T-helper 17 cell (primary cell): ENCODE data around the gene KHDRBS2. TPM values are rescaled to one million over a fixed set of nuclear protein-coding genes. Genes with fewer than 3 reads are reported as not detected.

Experiments
- ATAC-seq: fragments of 150-1000 bp; cut with Tn5 transposase; 2 replicates; pipeline ENCODE4 v1.10.0; 2021; ENCODE audit warnings: mild to moderate bottlenecking, moderate library complexity
- DNase-seq, 3 donors: peaks; one replicate each; pipeline versions ENCODE4 v3.0.0 to v3.0.0-alpha.2; 2020 to 2021
- H3K9me3 ChIP-seq: one replicate; pipeline ENCODE4 v1.7.0; 2013; ENCODE audit warnings: low read length, mild to moderate bottlenecking; ENCODE audit not compliant: control insufficient read depth, poor library complexity, severe bottlenecking
- H3K27ac Mint-ChIP-seq: one replicate; pipeline ENCODE4 v1.8.0; 2022; ENCODE audit warnings: mild to moderate bottlenecking, moderate library complexity, mixed read lengths
- H3K27me3 Mint-ChIP-seq: one replicate; pipeline ENCODE4 v1.8.0; 2022; ENCODE audit warnings: mixed read lengths
- H3K36me3 Mint-ChIP-seq: one replicate; pipeline ENCODE4 v1.8.0; 2022; ENCODE audit warnings: low read depth, mixed read lengths
- H3K4me1 Mint-ChIP-seq: one replicate; pipeline ENCODE4 v1.8.0; 2022; ENCODE audit warnings: mild to moderate bottlenecking, mixed read lengths
- H3K4me3 Mint-ChIP-seq: one replicate; pipeline ENCODE4 v1.8.0; 2022; ENCODE audit warnings: mild to moderate bottlenecking, moderate library complexity, mixed read lengths
- total RNA-seq, 4 donors: library from RNA in 2 of 4; stranded (reverse) in 2 of 4; gene quantifications; one replicate each; pipeline ENCODE4 v1.2.3 and lab custom pipeline; 2022 to 2026

Gene KHDRBS2
- total RNA-seq, 2 donors from 2014 or later: 0.50 TPM; not detected in 1

DNA sequence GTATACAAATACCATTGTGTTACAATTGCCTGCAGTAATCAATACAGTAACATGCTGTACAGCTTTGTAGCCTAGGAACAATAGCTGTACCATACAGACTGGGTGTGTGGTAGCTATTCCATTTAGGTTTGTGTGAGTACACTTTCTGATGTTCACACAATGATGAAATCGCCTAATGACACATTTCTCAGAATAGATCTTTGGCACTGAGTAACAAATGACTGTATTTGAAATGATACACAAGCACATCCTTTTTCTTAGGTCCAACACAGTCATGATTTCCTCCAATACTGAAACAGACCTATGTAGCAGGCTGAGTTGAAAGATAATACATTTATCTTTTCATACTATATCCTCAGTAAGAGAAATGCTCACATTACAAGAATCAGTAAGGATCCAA is 13.9 kb downstream of the KHDRBS2 start:
- no peaks in the 10 kb centered on the region for H3K27me3 Mint-ChIP-seq
- no peak for ATAC-seq
- no peaks in the 10 kb centered on the region for H3K4me1 Mint-ChIP-seq

DNA sequence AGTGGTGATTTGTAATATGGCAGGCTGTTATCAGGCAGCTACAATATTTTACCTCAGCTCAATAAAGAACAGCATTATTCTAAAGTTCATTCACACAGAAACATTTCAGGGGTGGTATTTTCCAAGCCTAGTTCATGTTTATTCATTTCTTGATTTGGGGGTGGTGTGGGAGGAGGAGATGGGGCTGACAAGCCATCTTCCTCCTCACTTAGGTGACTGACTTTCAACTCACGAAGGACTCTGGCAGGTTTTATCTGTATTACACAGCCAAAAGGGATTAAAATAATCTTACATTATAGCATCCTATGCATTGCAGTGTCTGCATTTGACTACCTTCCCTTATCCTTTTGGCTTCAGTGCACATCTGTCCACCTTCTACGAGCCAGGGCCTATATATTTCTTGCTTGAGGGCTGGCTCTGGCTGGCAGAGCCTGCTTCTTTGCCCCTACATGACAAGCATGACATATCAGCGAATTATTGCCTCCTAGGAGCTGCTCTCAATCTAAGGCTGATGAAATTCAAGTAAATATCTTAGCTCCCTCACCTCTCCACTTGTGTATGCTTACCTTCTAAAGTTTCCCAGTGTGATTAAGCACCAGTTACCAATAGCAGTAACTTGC is 20.0 kb downstream of the KHDRBS2 start:
- Mint-ChIP-seq H3K27me3 (no peaks in the 10 kb centered on the region), H3K4me1 (no peaks in the 10 kb centered on the region), H3K36me3 (no peaks in the 10 kb centered on the region), H3K4me3 (no peak overlapping the region), H3K27ac (no peak overlapping the region)
- ATAC-seq (no peak), DNase-seq (no peak)
- H3K9me3 ChIP-seq: no peaks in the 10 kb centered on the region

More for the DNA sequence above, 13.9 kb downstream of the KHDRBS2 start:
- no peak for DNase-seq
- H3K9me3 ChIP-seq: no peaks in the 10 kb centered on the region
- Mint-ChIP-seq H3K4me3 (no peak overlapping the region), H3K36me3 (no peaks in the 10 kb centered on the region), H3K27ac (no peak overlapping the region)

DNA sequence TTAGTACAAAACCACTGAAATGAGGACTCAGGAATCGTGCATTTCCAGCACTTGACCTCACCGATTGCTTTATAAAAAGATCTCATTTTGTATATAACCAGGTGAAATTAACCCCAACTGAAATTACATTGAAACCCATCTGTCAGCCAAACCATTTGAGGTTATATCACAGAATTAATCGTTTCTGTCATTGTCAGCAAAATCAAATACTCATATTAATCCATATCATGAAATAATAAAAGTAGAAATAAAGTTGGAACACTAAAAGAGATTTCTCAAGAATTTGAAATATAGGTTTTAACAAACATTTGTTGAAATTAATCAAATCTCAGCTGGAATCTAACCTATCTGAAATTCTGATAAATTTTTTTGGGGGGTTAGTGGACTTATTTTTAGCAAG is 23.7 kb downstream of the KHDRBS2 start:
- Mint-ChIP-seq H3K27ac (no peak overlapping the region), H3K4me1 (no peaks in the 10 kb centered on the region), H3K36me3 (no peaks in the 10 kb centered on the region), H3K27me3 (no peaks in the 10 kb centered on the region), H3K4me3 (no peak overlapping the region)
- DNase-seq (no peak), ATAC-seq (no peak)
- no peaks in the 10 kb centered on the region for H3K9me3 ChIP-seq

DNA sequence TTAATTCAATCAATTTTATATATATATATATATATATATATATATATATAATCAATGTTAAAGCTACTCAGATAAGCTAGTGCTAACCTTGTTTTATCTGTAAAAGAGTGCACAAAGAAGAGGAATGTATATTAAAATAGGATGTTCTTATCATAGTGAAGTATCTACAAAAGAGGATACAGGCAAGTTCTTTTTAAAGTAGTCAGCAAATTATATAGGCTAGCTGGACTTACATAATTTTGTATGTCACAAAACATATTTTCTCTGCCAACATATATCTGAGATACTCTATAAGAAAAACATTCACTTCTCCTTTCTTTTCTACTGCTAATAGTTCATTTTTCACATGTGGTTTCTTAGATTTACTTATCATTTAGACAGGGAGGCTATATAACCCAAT is 39.9 kb downstream of the KHDRBS2 start:
- DNase-seq: no peak
- Mint-ChIP-seq H3K36me3 (no peaks in the 10 kb centered on the region), H3K4me3 (no peak overlapping the region), H3K27me3 (no peaks in the 10 kb centered on the region), H3K4me1 (no peaks in the 10 kb centered on the region), H3K27ac (no peak overlapping the region)
- no peak for ATAC-seq
- H3K9me3 ChIP-seq: no peaks in the 10 kb centered on the region

DNA sequence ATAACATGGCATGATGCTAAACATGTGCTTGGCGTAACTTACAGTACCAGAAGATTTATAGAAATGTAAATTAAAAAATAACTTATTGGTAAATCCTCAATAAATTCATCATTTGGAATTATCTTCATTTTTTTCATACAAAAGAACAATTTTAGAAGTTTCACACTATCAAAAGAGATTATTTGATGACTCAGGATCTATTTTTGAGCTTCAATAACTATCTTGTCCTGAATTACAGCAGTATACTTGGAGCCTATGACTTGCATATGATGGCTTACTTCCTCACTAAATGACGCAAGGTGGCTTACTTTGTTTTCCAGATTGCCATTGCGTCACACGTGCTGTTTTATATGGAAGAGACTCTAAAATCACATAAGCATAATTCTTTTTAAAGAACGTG is 49.2 kb downstream of the KHDRBS2 start:
- no peak for ATAC-seq
- H3K4me3 Mint-ChIP-seq: no peak overlapping the region
- H3K27ac Mint-ChIP-seq: no peak overlapping the region
- H3K27me3 Mint-ChIP-seq: no peaks in the 10 kb centered on the region
- no peaks in the 10 kb centered on the region for H3K4me1 Mint-ChIP-seq
- no peaks in the 10 kb centered on the region for H3K36me3 Mint-ChIP-seq
- no peaks in the 10 kb centered on the region for H3K9me3 ChIP-seq
- no peak for DNase-seq

DNA sequence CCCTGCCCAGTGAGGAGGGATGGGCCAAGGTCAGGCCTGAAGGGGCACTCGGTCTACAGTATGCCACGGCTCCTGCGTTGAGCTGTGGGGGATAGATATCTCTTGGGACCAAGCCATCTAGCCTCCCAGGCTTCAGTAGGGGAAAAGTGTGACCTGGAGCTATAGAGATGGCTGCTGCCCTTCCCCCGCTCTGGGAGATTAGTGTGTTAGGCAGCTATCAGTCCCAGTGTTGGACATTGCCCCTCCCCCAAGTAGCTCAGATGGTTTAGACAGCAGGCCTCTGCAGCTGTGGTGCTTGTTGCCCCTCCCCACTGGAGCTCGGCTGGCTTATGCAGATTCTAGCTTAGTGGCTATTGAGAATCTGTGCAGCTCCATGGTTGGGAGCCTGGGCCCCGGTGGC is 56.8 kb downstream of the KHDRBS2 start:
- Mint-ChIP-seq H3K27me3 (no peaks in the 10 kb centered on the region), H3K36me3 (no peaks in the 10 kb centered on the region), H3K27ac (no peak overlapping the region), H3K4me1 (no peaks in the 10 kb centered on the region), H3K4me3 (no peak overlapping the region)
- H3K9me3 ChIP-seq: peaks cover 4% of the 10 kb centered on the region
- ATAC-seq (no peak), DNase-seq (no peak)

DNA sequence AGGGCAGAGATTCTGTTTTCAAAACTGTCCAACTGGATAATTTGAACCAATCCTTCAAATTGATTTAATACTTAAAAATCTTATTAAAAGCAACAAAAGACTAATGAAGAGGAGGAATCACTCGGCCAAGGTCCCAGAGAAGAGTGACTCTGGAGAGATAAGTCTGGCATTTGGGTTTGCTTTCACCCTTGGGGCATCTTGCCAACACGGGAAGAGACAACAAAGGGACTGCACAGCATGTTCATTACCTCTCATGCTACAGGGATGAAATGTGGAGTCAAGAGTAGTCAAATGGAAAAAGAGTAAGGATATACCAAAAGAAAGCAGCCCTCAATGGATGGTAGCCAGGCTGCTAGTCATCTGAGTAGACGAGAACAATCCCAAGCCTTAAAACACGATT is 68.2 kb downstream of the KHDRBS2 start:
- H3K4me3 Mint-ChIP-seq: no peak overlapping the region
- H3K36me3 Mint-ChIP-seq: no peaks in the 10 kb centered on the region
- no peak for DNase-seq
- no peak for ATAC-seq
- no peak overlapping the region for H3K27ac Mint-ChIP-seq
- H3K27me3 Mint-ChIP-seq: no peaks in the 10 kb centered on the region
- no peaks in the 10 kb centered on the region for H3K4me1 Mint-ChIP-seq
- no peaks in the 10 kb centered on the region for H3K9me3 ChIP-seq

DNA sequence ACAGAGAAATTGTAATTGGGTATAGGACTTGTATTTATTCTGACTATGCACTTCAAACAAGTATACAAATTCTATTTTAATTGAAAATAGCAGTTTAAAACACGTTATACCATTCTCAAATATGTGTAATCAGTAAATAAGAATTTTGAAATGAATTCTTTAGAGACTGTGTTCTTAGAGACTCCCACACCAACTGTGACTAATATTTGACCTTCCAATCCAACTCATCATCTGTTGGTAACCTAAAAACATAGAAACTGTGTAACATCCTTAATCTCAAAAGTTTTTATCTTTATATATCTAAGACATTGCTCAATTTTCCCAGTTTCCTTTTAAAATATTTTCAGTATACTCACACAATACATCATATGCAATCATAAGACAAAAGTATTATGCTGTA is 83.9 kb downstream of the KHDRBS2 start:
- no peak for DNase-seq
- no peak overlapping the region for H3K4me3 Mint-ChIP-seq
- H3K36me3 Mint-ChIP-seq: no peaks in the 10 kb centered on the region
- no peak overlapping the region for H3K27ac Mint-ChIP-seq
- H3K4me1 Mint-ChIP-seq: no peaks in the 10 kb centered on the region
- no peaks in the 10 kb centered on the region for H3K27me3 Mint-ChIP-seq
- H3K9me3 ChIP-seq: no peaks in the 10 kb centered on the region
- no peak for ATAC-seq

DNA sequence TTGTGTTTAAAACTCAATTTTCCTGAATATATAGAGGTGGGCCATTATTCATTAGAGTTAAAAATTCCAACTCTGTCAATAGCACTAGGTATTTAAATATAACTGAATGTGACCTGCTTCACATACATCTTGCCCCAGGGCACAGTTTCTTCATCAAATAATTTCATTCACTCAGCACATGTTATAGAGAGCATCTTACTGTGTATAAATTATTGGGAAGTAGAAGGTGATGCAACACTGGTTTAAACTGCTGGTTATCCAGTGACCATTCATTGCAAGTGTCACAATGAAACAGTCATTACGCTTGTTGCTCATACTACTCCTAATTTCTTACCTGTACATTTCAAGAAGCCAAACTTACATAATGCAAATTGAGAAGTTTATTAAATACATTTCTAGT is 93.4 kb downstream of the KHDRBS2 start:
- Mint-ChIP-seq H3K36me3 (no peaks in the 10 kb centered on the region), H3K27ac (no peak overlapping the region), H3K4me3 (no peak overlapping the region), H3K4me1 (no peaks in the 10 kb centered on the region), H3K27me3 (no peaks in the 10 kb centered on the region)
- H3K9me3 ChIP-seq: no peaks in the 10 kb centered on the region
- ATAC-seq (no peak), DNase-seq (no peak)

DNA sequence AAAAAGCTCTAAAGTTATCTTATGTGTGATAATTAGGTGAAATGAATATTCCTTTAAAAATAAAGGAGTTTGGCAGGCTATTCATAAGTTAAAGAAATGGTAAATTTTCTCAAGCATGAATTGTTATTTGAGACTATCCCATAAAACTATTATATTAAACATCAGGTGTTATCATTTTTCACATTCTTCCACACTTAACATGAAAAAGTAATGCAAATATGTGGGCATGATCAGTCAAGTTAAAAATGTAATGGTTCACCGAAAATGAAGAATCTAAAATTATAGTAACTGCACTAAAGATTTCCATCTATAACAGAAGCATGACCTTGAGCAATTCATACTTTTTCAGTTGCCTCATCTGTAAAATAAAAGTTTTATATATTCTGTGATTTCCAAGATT is 110.8 kb downstream of the KHDRBS2 start:
- ATAC-seq (no peak), DNase-seq (no peak)
- Mint-ChIP-seq H3K4me1 (no peaks in the 10 kb centered on the region), H3K4me3 (no peak overlapping the region), H3K36me3 (no peaks in the 10 kb centered on the region), H3K27me3 (no peaks in the 10 kb centered on the region), H3K27ac (no peak overlapping the region)
- no peaks in the 10 kb centered on the region for H3K9me3 ChIP-seq

DNA sequence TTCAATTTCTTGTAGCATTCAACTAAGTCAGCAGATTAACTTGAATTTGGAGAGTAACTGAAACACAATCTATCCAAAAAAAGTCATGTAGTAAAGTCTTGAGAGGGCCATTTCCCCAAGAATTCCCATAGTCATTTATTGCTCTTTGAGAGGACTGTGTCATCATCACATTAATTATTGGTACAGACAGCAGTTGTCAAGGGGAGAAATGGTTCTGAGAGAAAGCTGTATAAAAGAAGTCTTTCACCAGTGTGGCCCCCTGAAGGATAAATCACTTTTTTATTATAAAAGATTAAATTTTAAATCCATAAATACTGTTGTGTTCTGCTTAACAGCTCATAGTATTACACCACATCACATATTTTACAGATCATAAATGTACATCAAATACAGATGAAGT is 111.5 kb downstream of the KHDRBS2 start:
- no peaks in the 10 kb centered on the region for H3K9me3 ChIP-seq
- ATAC-seq (no peak), DNase-seq (no peak)
- no peaks in the 10 kb centered on the region for H3K27me3 Mint-ChIP-seq
- H3K4me3 Mint-ChIP-seq: no peak overlapping the region
- no peaks in the 10 kb centered on the region for H3K36me3 Mint-ChIP-seq
- H3K4me1 Mint-ChIP-seq: no peaks in the 10 kb centered on the region
- no peak overlapping the region for H3K27ac Mint-ChIP-seq

DNA sequence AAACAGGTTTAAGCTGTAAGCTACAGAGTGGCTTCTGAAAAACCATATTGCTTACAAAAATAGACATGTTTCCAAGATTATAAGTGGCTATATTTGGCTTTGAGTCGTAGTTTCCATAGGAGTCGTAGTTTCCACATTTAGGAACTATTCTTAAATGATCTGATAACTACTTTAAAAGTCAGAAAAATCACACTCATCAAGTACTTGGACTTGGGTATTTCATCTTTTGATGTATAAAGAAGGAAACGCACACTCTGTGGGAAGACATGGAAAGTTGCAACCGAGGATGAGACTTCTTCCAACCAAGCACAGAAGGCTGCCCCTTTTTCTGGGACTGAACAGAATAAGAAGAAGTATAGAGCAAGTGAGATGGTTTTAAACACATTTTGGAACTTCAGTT is 118.3 kb downstream of the KHDRBS2 start:
- no peak overlapping the region for H3K27ac Mint-ChIP-seq
- no peak overlapping the region for H3K4me3 Mint-ChIP-seq
- H3K27me3 Mint-ChIP-seq: no peaks in the 10 kb centered on the region
- H3K36me3 Mint-ChIP-seq: no peaks in the 10 kb centered on the region
- no peak for DNase-seq
- ATAC-seq: no peak
- no peaks in the 10 kb centered on the region for H3K9me3 ChIP-seq
- no peaks in the 10 kb centered on the region for H3K4me1 Mint-ChIP-seq

DNA sequence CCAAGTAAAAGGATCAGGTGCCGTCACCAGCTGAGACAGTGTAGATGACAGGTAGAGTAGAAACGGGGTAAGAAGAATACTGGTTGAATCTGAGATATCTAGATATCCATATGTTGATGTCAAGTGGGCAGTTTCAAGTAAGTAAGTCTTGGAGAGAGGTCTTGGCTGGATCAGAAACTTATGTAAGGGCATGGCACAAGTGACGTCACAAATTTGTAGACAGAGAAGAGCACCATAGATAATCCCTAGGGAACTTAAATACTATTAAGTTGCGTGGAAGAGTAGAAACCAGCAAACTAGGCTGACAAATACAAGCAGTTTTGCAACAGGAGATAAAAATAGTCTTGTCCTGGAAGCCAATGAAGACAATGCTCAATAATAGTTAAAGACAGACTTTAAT is 123.2 kb downstream of the KHDRBS2 start:
- DNase-seq (no peak), ATAC-seq (no peak)
- H3K27me3 Mint-ChIP-seq: no peaks in the 10 kb centered on the region
- H3K4me3 Mint-ChIP-seq: no peak overlapping the region
- H3K4me1 Mint-ChIP-seq: no peaks in the 10 kb centered on the region
- H3K36me3 Mint-ChIP-seq: no peaks in the 10 kb centered on the region
- no peak overlapping the region for H3K27ac Mint-ChIP-seq
- peaks cover 2% of the 10 kb centered on the region for H3K9me3 ChIP-seq

DNA sequence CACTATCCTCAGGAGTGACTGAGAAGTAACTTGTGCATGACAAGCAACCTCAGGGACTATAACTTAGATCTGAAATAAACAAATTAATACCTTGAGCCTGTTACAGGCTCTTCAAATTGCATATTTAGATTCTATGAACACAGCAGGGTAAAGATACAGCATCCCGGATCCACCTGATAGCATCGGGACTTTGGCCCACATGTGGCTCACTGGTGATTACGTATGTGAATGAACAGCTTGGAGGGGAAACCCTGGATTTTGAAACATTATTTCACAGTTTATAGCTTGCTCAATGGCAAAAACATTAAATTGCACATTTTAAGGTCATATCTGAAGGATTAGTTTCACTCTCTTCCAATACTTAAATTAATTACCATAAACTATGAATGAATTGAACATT is 133.2 kb downstream of the KHDRBS2 start:
- Mint-ChIP-seq H3K4me3 (no peak overlapping the region), H3K27ac (no peak overlapping the region), H3K4me1 (no peaks in the 10 kb centered on the region), H3K27me3 (no peaks in the 10 kb centered on the region), H3K36me3 (no peaks in the 10 kb centered on the region)
- ATAC-seq: no peak
- DNase-seq: no peak
- H3K9me3 ChIP-seq: no peaks in the 10 kb centered on the region
